NK-92 (cell line): ENCODE results near the gene FANCC.
"Not testable (repeated sequence)": the region's sequence is repeated elsewhere in the genome, so short reads cannot be mapped to it uniquely, and the experiment has no call there.

ENCODE experiments used
- DNase-seq: peaks from one replicate; lab custom pipeline; 2025; ENCODE audit not compliant: unreplicated experiment; lab: John Stamatoyannopoulos, UW

The FANCC gene

GRCh38 chr9:95284162-95285080 is 33.1 kb downstream of the FANCC start:
- DNase-seq = no peak

GRCh38 chr9:95283673-95284072 is 33.8 kb downstream of the FANCC start:
- DNase-seq = no peak

GRCh38 chr9:95282332-95282731 is 35.2 kb downstream of the FANCC start:
- DNase-seq = no peak

- no peak for DNase-seq
Measured at GRCh38 chr9:95280745-95281144, 36.8 kb downstream of the FANCC start.

- DNase-seq = no peak
Measured at GRCh38 chr9:95277509-95277908, 40.0 kb downstream of the FANCC start.

GRCh38 chr9:95276395-95276954 is 41.0 kb downstream of the FANCC start:
- no peak for DNase-seq

GRCh38 chr9:95274160-95274559 is 43.3 kb downstream of the FANCC start:
- DNase-seq = not testable (repeated sequence)

- no peak for DNase-seq
Measured at GRCh38 chr9:95273369-95274022, 44.0 kb downstream of the FANCC start.

- DNase-seq = no peak
Measured at GRCh38 chr9:95272830-95273229, 44.7 kb downstream of the FANCC start.

- no peak for DNase-seq
Measured at GRCh38 chr9:95270790-95271189, 46.7 kb downstream of the FANCC start.

GRCh38 chr9:95269803-95270773 is 47.4 kb downstream of the FANCC start:
- DNase-seq = not testable (repeated sequence)

GRCh38 chr9:95268681-95269080 is 48.8 kb downstream of the FANCC start:
- no peak for DNase-seq

- no peak for DNase-seq
Measured at GRCh38 chr9:95266649-95267048, 50.9 kb downstream of the FANCC start.

GRCh38 chr9:95265960-95266359 is 51.5 kb downstream of the FANCC start:
- DNase-seq = no peak

GRCh38 chr9:95264954-95265615 is 52.4 kb downstream of the FANCC start:
- DNase-seq = no peak

- no peak for DNase-seq
Measured at GRCh38 chr9:95261890-95262289, 55.6 kb downstream of the FANCC start.

GRCh38 chr9:95250462-95251221 is 66.9 kb downstream of the FANCC start:
- no peak for DNase-seq

- no peak for DNase-seq
Measured at GRCh38 chr9:95249986-95250385, 67.5 kb downstream of the FANCC start.

- DNase-seq = no peak
Measured at GRCh38 chr9:95246547-95246946, 71.0 kb downstream of the FANCC start.

GRCh38 chr9:95242613-95243012 is 74.9 kb downstream of the FANCC start:
- no peak for DNase-seq
